AG04450 (cell line): ENCODE measurements around the gene AKAP12. TPM values are rescaled to one million over a fixed set of nuclear protein-coding genes. Genes with fewer than 3 reads are reported as not detected.

ENCODE experiments used
- CTCF ChIA-PET: fragments of 300-600, 350-600 bp; formaldehyde crosslinking; extraction: SDS; loops from one replicate; lab custom pipeline; 2022; ENCODE audit warnings: antibody characterized with exemption, inconsistent platforms; lab: Charles Lee
- POLR2A ChIA-PET: fragments of 350-600 bp; formaldehyde crosslinking; extraction: SDS; loops from one replicate; lab custom pipeline; 2021; ENCODE audit warnings: antibody characterized with exemption, inconsistent platforms; lab: Yijun Ruan, JAX
- DNase-seq: peaks from one replicate; pipeline ENCODE4 v3.0.0-alpha.2; 2011; ENCODE audit warnings: low read depth, low spot score
- H3K27ac ChIP-seq: one replicate; pipeline ENCODE4 v1.5.1; 2012; ENCODE audit warnings: low read depth, low read length, control low read depth
- H3K27me3 ChIP-seq: one replicate; pipeline ENCODE4 v1.6.0; 2012; ENCODE audit warnings: low read length; ENCODE audit not compliant: control insufficient read depth, insufficient read depth
- H3K4me3 ChIP-seq: 2 replicates; pipeline ENCODE4 v1.5.1; 2011; ENCODE audit warnings: mild to moderate bottlenecking, low read depth, low read length, control low read depth
- H3K9me3 ChIP-seq: 2 replicates; pipeline ENCODE4 v1.5.1; 2012; ENCODE audit warnings: low read length; ENCODE audit not compliant: control insufficient read depth, insufficient read depth
- polyA plus RNA-seq: library from polyadenylated mRNA; depleted of rRNA; stranded (reverse); fragments of >200 nt; gene quantifications from 2 replicates; pipeline ENCODE4 v1.2.3, GENCODE V29; 2011
- TF ChIP-seq, protein P1 (sequence below): IDR thresholded peaks from 2 replicates; pipeline ENCODE4 v1.5.1; 2011; ENCODE audit warnings: low read depth, low read length, control low read depth, inconsistent platforms

The AKAP12 gene
- polyA plus RNA-seq, 1 experiment: 73.2 TPM

DNA sequence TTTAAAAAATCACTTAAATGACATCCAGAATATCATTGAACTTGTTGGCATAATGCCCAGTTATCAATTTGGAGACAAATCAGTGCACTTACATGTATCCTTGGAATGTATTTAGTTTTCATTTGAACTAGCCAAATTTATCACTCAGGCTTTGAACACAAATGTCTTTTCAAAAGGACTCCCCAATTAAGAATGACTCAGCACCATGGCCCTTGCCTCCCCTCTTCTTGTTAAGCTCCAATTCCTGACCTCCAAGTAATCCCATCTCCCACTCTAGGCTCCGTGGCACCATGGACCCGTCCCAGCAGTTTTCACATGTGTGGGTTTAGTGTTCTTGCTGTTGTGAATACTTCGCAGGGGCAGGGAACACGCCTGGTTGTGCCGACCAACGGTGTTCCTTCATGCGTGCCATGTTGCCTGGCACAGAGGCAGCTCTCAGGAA, 2.7 kb downstream of the AKAP12 start:
- TF ChIP-seq, protein P1, sequence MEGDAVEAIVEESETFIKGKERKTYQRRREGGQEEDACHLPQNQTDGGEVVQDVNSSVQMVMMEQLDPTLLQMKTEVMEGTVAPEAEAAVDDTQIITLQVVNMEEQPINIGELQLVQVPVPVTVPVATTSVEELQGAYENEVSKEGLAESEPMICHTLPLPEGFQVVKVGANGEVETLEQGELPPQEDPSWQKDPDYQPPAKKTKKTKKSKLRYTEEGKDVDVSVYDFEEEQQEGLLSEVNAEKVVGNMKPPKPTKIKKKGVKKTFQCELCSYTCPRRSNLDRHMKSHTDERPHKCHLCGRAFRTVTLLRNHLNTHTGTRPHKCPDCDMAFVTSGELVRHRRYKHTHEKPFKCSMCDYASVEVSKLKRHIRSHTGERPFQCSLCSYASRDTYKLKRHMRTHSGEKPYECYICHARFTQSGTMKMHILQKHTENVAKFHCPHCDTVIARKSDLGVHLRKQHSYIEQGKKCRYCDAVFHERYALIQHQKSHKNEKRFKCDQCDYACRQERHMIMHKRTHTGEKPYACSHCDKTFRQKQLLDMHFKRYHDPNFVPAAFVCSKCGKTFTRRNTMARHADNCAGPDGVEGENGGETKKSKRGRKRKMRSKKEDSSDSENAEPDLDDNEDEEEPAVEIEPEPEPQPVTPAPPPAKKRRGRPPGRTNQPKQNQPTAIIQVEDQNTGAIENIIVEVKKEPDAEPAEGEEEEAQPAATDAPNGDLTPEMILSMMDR: no peak
- CTCF ChIA-PET: interaction anchor here (2.0 kb wide), 1 partner anchor 82 kb away, joined by 7 read pairs; no protein-coding TSS in a partner anchor
- no peak for DNase-seq
- no peak overlapping the region for H3K4me3 ChIP-seq
- POLR2A ChIA-PET: no interaction called here
- H3K9me3 ChIP-seq: no peaks in the 10 kb centered on the region; the same call in 1 of the 2 replicates
- H3K27ac ChIP-seq: no peak overlapping the region
- no peaks in the 10 kb centered on the region for H3K27me3 ChIP-seq

DNA sequence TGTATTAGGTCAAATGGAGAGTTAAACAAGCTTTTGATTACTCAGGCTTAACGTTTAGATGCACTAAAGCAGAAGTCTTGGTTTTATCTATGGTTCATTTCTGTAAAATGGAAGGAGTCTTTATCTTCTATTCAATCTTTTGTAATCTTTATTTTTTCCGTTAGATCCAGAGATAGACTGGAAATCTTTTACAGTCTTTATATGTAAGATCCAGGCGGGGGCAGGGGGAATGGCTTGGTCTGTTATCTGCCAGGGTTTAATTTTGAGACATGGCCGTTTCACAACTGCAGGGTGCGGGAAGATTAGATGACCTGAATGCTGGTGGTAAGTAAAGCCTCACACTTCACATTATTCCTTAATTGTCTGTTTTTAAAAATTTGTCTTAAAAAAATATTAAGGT, 3.7 kb downstream of the AKAP12 start:
- H3K27ac ChIP-seq: no peak overlapping the region
- TF ChIP-seq, protein P1: no peak
- ChIA-PET CTCF (interaction anchor here (2.0 kb wide), 1 partner anchor 81 kb away, joined by 7 read pairs; no protein-coding TSS in a partner anchor), POLR2A (no interaction called here)
- no peaks in the 10 kb centered on the region; the same call in 1 of the 2 replicates for H3K9me3 ChIP-seq
- no peak overlapping the region for H3K4me3 ChIP-seq
- no peaks in the 10 kb centered on the region for H3K27me3 ChIP-seq
- no peak for DNase-seq

DNA sequence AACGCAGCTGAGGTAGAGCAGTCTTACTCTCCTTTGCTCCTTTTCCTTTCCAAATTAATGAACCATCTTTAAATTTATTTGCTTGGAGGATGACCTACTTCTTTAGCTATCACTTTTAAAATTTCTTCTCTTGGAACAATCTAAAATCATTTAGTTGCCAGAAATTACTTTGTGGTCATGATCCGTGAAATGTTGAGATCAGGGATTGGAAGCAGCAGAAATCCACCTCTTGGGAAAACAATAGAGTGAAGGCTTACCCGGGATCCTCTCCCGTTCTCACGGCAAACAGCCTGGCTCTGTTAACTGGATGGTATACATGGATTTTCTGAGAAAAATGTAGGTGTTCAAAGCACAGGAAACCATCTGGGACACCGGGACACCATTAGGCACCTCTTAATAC, 7.7 kb downstream of the AKAP12 start:
- ChIA-PET POLR2A (interaction anchor here (0.7 kb wide), 1 partner anchor 1265 kb away, joined by 4 read pairs; no protein-coding TSS in a partner anchor), CTCF (interaction anchor here (0.5 to 1.5 kb wide), 3 partner anchors 11 to 76 kb away, joined by 3 to 4 read pairs (median 3); no protein-coding TSS in a partner anchor)
- Histone ChIP-seq H3K27me3 (no peaks in the 10 kb centered on the region), H3K9me3 (no peaks in the 10 kb centered on the region), H3K27ac (no peak overlapping the region), H3K4me3 (no peak overlapping the region)
- TF ChIP-seq, protein P1: no peak
- DNase-seq: no peak

GRCh38 chr6:151248295-151248694, 8.5 kb downstream of the AKAP12 start:
- no peak for DNase-seq
- Histone ChIP-seq H3K4me3 (no peak overlapping the region), H3K9me3 (no peaks in the 10 kb centered on the region), H3K27ac (no peak overlapping the region), H3K27me3 (no peaks in the 10 kb centered on the region)
- ChIA-PET POLR2A (interaction anchor here (0.7 kb wide), 1 partner anchor 1266 kb away, joined by 4 read pairs; no protein-coding TSS in a partner anchor), CTCF (interaction anchor here (0.5 to 1.4 kb wide), 2 partner anchors 76 to 1849 kb away, joined by 3 to 7 read pairs; no protein-coding TSS in a partner anchor)
- TF ChIP-seq, protein P1: no peak

DNA sequence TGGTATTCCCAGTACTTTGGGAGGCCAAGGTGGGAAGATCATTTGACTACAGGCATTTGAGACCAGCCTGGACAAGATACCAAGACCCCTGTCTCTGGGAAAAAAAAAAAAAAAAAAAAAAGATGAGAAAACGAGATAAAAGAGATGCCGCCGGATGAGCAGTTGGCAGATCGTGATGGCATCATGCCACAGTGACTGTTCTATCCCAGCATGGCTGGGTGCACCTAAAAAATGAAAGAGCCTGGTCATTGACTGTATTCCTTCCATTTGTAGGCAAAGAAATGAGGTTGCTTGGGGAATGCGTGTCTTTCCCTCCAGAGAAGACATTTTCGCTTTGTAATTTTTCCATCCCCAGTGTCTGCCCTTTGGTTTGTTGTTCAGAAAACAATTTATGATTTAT, 12.9 kb downstream of the AKAP12 start:
- DNase-seq: no peak
- H3K27me3 ChIP-seq: no peaks in the 10 kb centered on the region
- CTCF ChIA-PET: no interaction called here
- no peak overlapping the region for H3K27ac ChIP-seq
- H3K9me3 ChIP-seq: no peaks in the 10 kb centered on the region
- H3K4me3 ChIP-seq: no peak overlapping the region
- POLR2A ChIA-PET: no interaction called here
- TF ChIP-seq, protein P1: no peak
